Effector CD8-positive, alpha-beta T cell (primary cell): ENCODE measurements around the gene ZMYND10.
"Not testable (repeated sequence)": the region's sequence is repeated elsewhere in the genome, so short reads cannot be mapped to it uniquely, and the experiment has no call there.

ENCODE experiments used
- DNase-seq: peaks from one replicate; lab custom pipeline; 2025; lab: John Stamatoyannopoulos, UW

ZMYND10 gene

DNA sequence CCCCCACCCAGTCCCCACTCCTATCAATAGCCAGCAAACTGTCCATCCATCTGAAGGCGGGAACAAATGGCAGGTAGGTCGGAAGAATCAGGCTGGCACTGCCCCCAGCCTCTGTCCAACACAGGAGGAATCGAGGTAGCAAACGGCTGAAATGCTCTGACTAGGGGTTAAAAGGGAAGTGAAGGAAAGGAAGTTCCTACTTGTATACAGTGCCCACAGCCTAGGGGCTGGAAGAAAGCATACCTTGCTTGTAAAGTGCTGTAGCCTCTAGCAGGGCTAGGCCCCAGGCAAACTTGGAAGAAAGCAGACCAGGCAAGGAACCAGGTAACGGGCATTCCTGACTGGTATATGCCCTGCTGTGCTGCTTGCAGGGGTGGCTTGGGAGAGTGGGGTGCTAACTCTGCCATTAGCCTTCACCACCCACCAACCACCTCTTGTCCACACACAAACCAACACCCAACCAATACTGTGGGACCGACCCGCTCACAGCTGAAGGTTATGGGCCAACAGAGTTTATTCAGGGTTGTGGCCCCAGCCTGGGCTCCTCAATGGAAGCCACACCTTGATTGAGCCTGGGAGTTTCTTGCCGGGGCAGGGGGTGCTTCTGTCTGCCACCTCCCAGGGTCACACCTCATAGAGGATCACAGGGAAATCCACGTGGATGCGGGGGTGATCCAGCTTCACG lies 19.9 kb downstream of the ZMYND10 start:
- DNase-seq: no peak

DNA sequence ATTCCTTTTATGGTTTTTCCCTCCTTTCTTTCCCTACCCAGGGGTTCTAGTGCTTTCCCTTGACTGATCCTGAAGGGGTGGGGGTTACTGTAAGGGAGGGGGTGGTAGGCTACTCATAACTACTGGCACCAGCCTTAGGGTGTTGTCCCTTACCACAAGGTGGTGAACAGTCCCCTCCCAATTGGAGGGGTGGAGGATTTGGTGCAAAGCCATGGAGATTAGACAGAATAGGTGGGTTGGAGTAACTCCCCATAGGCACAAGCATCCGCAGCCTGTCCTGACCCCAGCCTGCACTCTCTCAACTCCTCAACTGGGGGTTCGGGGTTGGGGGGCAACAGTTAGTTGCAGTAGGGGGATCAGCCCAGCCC lies 20.4 kb downstream of the ZMYND10 start:
- DNase-seq: no peak

DNA sequence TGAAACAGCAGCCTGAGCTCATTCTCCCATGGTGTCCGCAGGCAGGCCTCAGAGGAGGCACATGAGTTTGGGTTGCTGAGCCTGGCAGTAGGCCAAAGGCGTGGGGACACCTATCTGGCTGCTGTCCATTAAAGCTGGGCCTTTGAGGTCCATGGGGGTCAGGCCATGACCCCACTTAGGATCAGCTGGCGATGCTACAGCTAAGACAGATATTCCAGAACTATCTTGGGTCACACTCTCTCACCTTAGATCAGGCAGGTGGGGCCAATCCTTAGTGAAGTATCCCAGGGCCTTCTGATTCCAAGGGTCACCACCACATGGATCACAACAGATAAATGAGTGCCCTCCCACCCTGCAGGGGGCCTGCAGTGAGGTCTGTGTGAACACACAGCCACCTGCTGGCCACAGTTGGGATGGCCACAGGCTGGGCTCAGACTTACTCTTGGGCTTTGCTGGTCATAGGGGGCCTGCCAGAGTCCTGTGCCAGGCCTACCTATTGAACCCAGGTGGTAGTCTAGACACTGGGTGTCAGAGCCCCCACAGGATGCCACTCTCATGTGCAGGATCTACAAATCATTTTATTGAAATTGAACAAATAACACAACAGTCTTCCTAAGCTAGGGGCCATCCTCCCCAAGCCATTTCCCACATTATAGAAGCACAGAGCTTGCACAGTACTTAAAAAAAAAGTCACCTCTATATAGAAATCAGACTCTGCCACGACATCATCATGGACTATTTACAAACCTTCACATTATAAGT lies 21.0 kb downstream of the ZMYND10 start:
- peak; percentile 40 for DNase-seq

DNA sequence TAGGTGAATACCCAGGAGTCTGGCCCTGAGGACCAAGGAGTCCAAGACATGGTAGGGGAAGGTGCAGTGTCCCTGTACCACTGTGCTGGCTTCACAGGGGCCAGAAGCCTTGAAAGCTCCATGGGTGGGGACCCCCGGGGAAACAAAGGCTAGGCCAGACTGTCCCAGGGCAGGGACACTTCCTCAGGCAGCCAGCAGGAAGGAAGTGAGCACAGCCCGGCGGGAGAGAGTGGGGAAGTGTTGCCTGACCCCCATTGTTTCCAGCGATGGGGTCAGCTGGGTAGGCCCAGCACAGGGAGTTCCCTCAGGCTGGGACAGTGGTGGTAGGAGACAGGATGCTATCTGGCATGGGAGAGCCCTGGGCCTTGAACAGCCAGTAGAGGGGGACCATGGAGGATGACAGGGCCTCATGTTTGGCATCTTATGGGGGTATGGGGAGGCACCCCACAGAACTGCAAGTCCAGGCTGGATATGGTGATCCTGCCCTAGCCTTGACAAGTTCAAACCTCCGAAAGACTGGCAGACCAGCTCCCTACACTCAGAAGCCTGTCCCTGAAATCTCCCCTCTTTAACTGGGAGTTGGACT lies 21.8 kb downstream of the ZMYND10 start:
- DNase-seq: no peak

DNA sequence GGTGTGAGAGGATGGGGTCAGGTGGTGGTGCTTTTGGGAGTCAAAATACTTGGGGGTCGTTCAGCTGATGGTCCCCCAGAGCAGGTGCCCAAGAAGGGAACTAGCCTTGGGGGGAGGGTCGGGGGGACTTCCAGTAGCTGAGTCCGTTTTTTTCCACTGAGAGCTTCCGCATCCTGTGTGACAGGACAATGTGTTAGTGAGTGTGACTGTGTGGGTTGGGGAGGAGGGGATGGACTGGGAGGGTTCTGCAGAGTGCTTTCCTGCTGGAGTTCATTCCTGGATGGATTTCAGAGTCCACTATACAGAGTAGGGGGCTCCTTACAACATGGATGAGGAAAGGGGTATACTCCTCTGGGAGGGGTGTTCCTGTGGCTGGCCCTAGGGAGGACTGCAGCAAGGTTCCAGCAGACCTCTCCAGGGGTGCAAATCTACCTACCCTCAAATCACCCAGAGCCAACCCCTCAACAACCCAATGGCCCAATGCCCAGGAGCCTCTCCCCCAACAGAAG lies 22.4 kb downstream of the ZMYND10 start:
- no peak for DNase-seq

DNA sequence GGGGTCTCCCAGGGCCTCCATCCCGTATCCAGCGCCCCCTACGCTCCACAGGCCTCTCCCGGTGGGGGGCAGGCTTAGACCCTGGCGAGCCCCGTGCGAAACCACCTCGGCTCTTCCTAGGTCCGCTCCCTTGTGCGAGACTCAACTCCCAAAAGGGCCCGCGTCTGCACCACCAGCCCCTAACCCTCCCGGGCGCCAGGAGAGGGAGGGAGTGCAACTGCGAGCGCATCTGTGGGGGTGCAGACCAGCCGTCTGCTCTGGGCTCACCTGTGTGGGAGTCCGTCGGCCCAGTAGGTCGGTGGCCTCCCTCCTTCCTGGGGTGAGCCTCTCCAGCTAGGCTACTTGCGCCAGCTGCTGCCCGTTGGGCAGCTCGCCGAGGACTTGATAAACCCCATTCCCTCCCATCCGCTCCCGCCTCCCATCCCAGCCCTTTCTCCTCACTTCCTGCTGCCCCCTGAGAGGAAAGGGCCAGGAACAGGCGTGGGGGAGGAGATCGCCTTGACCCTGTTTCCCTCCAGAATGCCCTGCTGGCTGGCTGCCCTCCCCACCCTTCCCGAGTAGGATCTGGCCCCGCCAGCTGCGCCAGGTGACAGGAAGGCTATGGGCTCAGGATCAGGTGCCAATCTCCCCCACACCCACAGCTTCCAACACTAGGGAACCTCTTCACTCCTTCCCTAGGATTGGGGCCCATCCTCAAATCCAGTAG lies 23.0 kb downstream of the ZMYND10 start, which contains the start of gene HYAL2:
Gene HYAL2, minus strand, starts transcription at position 360 of the 706 bp plus-strand sequence. CDS start 2,256 bp downstream, outside the sequence.
- DNase-seq: no peak

DNA sequence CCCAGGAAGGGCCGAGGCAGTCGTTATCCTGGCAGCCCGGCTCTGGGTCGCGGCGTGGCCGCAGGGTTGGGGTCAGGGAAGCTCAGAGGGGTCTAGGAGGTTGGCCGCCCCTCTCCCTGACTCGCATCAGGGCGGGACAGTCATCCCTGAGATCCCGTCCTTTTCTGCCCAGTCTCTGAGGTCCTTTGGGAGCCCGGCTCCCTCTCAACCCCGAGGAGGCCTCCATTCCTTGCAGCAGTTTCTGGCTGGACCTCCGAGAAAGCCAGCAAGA lies 23.5 kb downstream of the ZMYND10 start:
- no peak for DNase-seq

DNA sequence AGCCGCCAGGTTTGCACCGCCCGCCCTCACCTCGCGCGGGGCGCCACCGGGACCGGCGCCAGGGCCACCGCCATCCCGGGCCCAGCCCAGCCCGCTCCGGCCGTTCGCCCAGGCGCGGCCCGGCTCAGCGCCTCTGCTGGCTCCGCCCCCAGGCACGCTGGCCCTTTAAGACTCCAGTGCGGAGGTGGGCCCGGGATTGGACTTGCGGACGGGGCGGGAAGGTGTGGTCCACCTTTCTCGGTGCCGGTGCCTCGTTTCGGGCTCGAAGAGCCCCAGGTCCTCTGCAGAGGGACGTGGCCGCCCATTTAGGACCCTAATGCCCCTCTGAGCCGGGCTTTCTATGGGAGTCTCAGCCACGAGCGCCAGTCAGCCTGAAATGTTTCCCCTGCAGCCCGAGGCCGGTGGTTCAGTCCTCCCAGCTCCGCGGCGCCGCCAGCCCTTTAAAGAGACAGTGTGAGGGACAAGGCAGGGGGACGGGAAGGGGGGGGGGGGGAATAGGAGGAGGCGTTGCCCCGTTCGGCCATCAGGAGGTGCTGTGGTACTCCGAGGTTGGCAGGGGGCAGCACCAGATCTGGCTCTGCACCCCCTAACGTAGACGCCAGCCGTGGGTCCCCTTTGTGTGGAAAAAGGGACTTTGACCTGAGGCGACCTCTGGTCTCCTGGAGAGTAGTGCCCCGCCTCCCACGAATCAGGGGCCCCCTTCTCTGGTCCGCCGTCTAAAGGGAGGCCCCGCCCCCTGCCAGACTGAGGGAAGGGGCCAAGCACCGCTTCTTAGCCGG lies 24.0 kb downstream of the ZMYND10 start:
- DNase-seq: peak; percentile 74

DNA sequence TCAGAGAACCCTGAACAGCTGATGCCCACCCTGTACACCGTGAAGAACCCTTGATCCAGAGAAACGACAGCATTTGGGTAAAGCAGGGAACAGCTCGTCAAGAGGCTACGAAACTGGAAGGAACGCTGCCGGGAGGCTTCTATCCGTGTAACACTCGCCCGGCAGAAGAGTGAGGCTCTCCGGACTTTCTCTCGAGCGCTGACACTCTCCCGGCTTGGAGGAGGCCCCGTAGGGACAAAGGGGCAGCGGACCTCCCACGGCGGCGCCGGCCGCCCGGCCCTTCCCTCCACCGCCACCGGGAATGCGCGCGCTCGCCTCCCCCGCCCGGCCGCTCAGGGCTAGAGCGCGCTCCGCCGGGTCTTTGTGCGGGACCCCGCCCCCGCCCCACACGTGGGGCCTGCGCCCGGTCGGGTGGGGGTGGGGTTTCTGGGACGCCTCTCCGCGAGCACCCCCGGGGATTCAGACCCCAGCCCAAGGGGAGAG lies 24.6 kb downstream of the ZMYND10 start:
- DNase-seq: peak; percentile 55

DNA sequence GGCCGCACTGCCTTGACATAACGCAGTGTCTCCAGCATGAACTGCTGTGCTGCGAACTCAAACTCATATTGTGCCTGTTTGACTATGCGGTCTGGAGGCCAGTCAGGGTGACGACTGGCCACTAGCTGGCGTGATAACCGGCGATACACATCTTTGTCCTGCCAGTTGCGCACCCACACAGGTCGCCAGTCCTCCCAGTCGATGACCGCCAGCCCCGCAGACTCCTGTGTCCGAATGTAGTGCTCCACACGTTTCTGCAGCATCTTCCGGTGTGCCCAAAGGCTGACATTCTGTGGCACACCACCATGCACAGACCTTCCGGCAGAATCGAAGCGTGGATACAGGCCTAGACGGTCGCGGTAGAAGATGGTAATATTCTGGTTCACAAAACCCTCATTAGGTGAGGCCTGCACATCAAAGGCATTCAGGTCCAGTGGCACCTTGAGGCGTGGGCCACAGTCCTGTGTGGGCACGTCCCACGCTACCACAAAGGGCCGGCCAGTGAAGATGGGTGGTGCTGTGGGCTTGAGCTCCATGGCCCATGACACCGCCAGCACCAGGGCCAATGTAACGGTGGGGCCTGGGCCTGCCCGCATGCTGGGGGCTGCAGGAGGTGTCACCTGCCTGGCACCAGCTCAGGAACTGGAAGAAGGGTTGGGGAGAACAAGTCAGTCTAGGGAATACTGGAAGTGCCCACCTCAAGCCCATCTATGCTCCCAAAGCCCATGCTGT lies 25.5 kb downstream of the ZMYND10 start:
- DNase-seq: no peak

DNA sequence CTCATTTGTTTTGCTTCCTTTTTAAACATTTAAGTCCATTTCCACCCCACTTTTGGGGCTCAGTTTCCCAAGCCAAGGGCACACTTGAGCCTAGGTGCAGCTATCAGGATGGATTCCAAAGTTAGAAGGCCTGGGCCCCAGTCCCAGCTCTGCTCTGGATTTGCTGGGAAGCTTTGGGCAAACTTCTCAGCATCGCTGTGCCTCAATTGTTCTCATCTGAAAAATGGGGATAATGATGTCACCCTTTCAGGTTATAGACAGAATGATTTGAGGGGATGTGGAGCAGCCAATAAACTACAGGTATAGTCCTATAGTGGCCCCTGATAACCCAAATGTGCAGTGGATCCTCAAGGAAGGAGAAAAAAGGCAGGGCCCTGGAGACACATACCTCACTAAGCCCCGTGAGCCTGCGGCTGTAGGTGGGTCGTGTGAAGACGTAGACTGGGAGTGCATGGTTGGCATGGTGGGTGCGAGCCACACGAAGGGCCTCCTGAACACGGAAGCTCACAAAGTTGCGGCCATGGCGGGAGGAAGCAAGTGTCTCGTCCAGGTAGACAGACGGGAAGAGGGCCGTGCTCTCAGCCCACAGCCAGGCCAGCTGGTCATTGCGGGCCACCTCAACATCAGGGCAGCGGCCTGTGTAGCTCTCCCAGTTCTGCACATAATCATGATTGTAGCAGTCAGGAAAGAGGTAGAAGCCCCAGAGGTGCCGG lies 26.2 kb downstream of the ZMYND10 start:
- DNase-seq: no peak

DNA sequence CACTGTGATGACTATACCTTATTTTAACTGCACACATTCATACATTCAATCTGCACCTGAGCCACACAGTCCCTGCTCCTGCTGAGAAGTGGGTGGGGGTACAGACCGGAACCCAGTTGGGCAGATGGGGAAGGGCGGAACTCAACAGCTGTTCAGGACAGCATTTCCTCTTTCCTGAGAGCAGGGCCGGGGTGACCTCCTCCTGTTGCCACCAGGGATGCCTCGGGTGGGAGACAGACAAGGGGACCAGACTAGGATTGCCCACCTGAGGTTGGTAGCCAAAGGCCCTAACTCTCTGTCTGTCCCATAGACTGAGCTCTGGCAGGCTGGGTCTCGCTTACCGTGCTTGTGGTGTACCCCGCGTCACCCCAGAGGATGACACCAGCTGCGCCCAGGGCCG lies 26.9 kb downstream of the ZMYND10 start:
- DNase-seq: no peak

DNA sequence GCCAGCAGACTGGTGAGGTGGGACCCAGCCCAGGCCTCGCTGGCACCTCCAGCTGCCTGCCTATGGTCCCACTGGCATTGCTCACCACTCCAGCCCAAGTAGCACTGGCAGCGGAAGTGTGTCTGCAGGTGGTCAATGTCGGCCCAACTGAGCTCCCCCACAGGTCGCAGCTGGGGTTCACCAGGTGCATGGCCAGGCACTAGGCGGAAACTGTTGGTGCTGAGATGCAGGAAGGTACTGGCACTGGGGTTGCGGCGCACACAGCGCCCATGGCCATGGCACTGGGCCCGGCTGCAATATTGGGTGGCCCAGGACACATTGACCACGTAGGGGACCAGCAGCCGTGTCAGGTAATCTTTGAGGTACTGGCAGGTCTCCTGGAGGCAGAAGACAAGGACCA lies 27.4 kb downstream of the ZMYND10 start:
- DNase-seq: no peak

DNA sequence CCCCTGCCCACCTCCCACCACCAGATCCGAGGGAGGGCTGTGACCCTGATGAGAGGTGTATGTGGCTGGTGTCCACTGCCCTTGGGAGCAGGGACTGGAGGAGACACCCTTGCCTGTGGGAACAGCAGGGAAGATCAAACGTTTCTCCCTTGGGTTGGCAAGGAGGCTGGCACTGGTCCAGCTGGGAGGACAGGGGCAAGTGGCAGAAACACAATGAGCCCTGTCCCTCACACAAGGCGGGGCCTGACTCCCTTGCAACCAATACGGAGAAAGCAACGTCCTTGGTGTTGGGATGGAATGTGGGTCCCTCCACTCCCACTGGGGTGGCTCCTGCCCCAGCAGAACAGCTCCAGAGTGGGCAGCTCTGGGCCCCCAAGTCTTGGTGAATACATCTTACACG lies 28.2 kb downstream of the ZMYND10 start:
- no peak for DNase-seq

DNA sequence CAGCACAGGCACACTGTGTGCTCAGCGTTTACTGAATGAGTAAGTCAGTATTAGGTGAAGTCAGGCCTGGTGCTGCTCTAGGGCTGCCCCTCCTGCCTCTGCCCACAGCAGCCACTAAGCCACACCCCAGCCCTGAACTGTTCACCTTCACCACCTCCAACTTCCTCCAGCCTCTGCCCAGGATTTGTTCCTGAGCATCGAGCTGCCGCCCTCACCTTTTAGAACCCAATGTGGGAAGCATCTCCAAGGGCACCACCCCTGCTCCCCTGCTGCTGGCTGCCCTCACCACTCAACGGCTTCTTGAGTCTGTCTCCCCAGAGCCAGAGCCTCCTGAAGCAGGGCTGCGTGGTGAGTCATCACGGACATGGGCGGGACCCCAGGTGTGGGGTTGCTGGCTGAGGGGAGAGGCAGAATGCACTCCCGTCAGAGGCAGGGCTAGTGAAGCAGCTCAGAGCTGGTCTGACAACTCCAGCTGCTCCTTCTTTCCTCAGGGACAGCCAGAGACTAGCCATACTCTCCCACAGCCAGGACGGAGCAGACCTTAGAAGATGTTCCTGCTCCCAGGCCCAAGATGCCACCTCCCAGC lies 28.8 kb downstream of the ZMYND10 start:
- DNase-seq: peak; percentile 14

DNA sequence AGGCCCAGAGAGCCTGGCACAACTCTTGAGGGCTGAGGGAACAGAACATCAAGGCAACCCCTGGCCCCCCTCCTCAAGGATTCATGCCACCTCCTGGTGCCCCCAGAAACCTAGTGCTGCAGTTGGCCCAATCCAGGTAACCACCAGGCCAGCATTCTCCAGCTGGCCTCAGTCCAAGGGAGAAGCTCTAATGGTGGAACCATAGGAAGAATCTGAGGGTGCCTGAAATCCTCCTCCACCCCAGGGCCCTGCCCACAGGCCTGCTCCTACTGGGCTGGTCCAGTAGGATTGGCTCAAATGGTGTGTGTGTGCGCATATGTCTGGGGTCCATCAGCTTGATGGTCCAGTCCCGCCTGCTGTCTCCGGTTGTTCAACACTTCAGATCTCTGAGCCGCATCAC lies 30.7 kb downstream of the ZMYND10 start:
- no peak for DNase-seq

DNA sequence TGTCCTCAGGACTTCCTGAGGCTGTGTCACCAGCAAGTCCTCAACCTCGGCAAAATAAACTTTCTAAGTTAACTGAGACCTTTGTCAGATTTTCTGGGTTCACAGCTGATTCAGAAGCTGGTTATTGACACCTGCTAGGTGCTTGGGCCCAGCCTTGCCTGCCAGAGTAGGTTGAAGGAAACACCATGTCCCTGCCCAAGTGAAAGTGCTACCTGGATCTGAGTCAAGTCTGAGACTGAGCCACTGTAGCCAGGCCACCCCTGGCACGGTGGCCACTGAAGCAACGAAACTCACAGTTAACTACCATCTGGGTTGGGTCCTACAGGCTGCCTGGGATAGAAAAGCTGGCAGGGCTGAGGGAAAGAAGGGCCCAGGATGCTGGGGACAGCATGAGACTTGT lies 31.2 kb downstream of the ZMYND10 start:
- no peak for DNase-seq

DNA sequence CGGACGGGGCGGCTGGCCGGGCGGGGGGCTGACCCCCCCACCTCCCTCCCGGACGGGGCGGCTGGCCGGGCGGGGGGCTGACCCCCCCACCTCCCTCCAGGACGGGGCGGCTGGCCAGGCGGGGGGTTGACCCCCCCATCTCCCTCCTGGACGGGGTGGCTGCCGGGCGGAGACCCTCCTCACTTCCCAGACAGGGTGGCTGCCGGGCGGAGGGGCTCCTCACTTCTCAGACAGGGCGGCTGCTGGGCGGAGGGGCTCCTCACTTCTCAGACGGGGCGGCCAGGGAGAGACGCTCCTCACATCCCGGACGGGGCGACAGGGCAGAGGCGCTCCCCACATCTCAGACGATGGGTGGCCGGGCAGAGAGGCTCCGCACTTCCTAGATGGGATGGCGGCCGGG lies 33.5 kb downstream of the ZMYND10 start:
- not testable (repeated sequence) for DNase-seq

DNA sequence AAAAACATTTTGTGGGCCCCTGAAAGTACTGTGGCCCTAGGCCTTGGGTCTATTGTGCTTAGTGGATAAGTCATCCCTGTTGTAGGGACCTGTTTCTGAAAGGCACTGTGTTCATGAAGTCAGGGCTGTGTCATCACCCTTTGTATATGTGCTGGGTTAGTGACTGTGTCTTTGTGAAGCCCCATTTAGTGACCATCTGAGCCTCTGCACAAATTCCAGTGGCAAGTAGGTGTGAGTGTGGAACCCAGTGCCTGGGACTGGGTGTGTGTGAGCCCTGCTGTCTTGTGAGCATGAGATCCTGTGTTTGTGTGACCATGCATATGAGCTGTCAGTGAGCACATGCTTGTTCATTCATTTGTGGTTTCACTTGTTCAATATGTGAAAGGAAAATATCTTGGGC lies 40.9 kb downstream of the ZMYND10 start:
- no peak for DNase-seq
